NB4 (cell line): ENCODE results near the gene KCTD1.

Source experiments
- DNase-seq: peaks from one replicate; pipeline ENCODE4 v3.0.0; 2010; ENCODE audit warnings: low read depth
- H3K4me3 ChIP-seq: one replicate; pipeline ENCODE4 v1.5.1; 2011; ENCODE audit warnings: mild to moderate bottlenecking, low read depth, low read length, moderate library complexity
- CTCF ChIP-seq: IDR thresholded peaks from one replicate; pipeline ENCODE4 v1.5.1; 2012; ENCODE audit warnings: low read depth, low read length
- MYC ChIP-seq: IDR thresholded peaks from 2 replicates; pipeline ENCODE4 v1.6.1; 2011; ENCODE audit warnings: low read depth, low read length
- POLR2A ChIP-seq: IDR thresholded peaks from 2 replicates; pipeline ENCODE4 v1.6.1; 2011; ENCODE audit warnings: mild to moderate bottlenecking; ENCODE audit not compliant: insufficient read length; ENCODE audit errors: extremely low read depth
- TF ChIP-seq, protein P1 (sequence below): IDR thresholded peaks from 2 replicates; pipeline ENCODE4 v1.6.1; 2011; ENCODE audit warnings: low read depth, low read length

KCTD1 gene

GRCh38 chr18:26479681-26480079 lies 68.7 kb downstream of the KCTD1 start:
- no peak for TF ChIP-seq MYC
- TF ChIP-seq POLR2A: no peak
- TF ChIP-seq, protein P1, sequence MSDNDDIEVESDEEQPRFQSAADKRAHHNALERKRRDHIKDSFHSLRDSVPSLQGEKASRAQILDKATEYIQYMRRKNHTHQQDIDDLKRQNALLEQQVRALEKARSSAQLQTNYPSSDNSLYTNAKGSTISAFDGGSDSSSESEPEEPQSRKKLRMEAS: no peak
- TF ChIP-seq CTCF: no peak

DNA sequence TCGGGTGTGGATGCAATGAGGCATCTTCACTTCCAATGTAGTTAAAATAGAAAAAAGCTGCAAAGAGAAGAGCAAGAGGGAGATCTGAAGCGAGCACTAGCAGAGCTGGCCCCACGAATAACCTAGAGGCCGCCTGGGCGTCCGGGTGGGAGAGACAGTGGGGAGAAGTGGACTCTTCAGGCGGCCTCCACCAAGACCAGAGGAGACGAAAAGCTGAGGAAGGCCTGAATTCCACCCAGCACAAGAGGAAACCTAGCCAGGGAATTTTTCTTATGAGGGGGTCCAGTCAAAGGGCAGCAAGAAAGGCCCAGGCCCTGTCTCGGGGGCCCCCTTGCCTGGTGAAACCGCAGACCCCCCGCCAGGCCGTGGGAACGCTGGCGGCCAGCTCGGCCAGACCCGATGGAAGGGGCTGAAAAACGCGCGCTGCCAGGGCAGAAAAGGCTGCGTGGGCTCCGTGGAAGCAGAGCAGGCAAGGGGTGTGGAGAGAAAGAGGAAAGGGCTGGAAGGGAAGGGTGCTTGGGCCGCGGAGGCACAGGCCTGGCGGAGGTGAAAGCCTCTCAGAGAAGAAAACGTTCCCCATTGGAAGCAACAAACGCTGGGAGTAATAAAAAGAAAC lies 69.2 kb downstream of the KCTD1 start:
- no peak overlapping the region for H3K4me3 ChIP-seq
- no peak for DNase-seq

More at GRCh38 chr18:26479681-26480079, 68.7 kb downstream of the KCTD1 start:
- no peak overlapping the region for H3K4me3 ChIP-seq
- no peak for DNase-seq

DNA sequence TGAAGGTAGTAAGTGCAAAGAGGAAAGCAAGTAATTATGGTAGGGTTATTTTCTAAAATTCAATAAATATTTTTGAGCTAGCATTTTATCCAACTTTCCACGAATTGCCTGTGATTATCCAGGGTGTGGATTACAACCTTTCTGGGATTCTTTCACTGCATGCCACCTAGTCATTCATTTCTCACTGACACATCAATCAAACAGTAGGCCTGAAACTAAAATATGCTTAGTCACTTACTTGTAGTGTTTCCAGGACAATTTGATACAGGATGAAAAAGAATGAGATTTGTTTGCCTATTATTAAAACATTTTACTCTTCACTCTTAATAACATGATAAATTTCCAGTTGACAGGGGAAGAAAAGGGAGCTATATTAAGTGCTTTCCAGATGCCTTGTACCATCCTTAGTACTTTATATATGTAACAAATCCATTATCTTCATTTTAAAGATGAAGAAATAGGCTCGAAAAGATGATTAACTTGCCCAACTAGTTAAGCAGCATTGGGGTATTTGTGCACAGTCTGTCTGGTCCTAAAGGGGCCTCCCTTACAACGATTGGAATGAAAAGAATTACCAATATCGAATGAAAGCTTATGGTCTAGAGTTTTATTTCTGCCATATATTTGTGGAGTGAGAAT lies 70.4 kb downstream of the KCTD1 start:
- no peak for DNase-seq
- H3K4me3 ChIP-seq: no peak overlapping the region
- TF ChIP-seq CTCF (no peak), POLR2A (no peak), MYC (no peak)
- TF ChIP-seq, protein P1: no peak

More for the DNA sequence above, 69.2 kb downstream of the KCTD1 start:
- TF ChIP-seq POLR2A (no peak), CTCF (no peak), MYC (no peak)
- TF ChIP-seq, protein P1: no peak

GRCh38 chr18:26476697-26477096 lies 71.7 kb downstream of the KCTD1 start:
- DNase-seq: no peak
- no peak overlapping the region for H3K4me3 ChIP-seq
- no peak for TF ChIP-seq CTCF
- TF ChIP-seq, protein P1: no peak
- no peak for TF ChIP-seq POLR2A
- no peak for TF ChIP-seq MYC

DNA sequence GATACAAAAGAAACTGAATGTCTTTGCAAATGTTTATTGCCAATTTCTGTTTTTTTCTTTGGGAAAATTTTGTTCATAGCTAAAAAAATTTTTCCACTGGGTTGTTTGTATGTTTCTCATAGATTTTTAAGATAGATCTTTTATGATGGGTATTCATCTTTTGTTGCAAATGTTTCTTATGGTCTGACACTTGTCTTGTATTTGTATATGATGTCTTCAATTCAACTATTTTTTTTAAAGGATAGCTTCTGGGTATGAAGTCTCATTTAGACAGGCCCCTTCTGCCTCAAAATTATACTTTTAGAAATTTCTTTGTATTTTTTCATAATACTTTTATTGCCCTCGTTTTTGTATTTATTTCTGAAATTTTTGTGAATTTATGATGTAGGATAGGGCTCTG lies 73.8 kb downstream of the KCTD1 start:
- H3K4me3 ChIP-seq: no peak overlapping the region
- TF ChIP-seq, protein P1: no peak
- TF ChIP-seq POLR2A: no peak
- no peak for TF ChIP-seq MYC
- TF ChIP-seq CTCF: no peak
- DNase-seq: no peak
